WTC11 (cell line): Measurements from ENCODE around the gene MKLN1.

Source experiments
- CTCF ChIP-seq: fragments of 200-600 bp; IDR thresholded peaks from 2 replicates; pipeline ENCODE4 v1.8.0; 2022; ENCODE audit warnings: antibody characterized with exemption
- GABPB1 ChIP-seq: sonication (generic); formaldehyde crosslinking; IDR thresholded peaks from 2 replicates; pipeline ENCODE4 v1.8.1; 2023; ENCODE audit warnings: mild to moderate bottlenecking, missing genetic modification reagents
- GTF2I ChIP-seq: fragments of 250-450 bp; sonication (Bioruptor Pico); conservative IDR thresholded peaks from 2 replicates; pipeline ENCODE4 v1.4.0; 2021; ENCODE audit warnings: mild to moderate bottlenecking
- HMGXB4 ChIP-seq: sonication (generic); formaldehyde crosslinking; IDR thresholded peaks from 2 replicates; pipeline ENCODE4 v1.8.1; 2023; ENCODE audit warnings: mild to moderate bottlenecking, moderate library complexity, missing genetic modification reagents
- USF2 ChIP-seq: sonication (generic); formaldehyde crosslinking; IDR thresholded peaks from 2 replicates; pipeline ENCODE4 v1.8.1; 2023; ENCODE audit warnings: mild to moderate bottlenecking, missing genetic modification reagents, moderate library complexity
- TF ChIP-seq, protein P1 (sequence below): sonication (generic); formaldehyde crosslinking; IDR thresholded peaks from 2 replicates; pipeline ENCODE4 v1.8.1; 2023; ENCODE audit warnings: mild to moderate bottlenecking, missing genetic modification reagents, borderline replicate concordance

GRCh38 chr7:131306777-131307176 is 20.9 kb upstream of the MKLN1 start:
- TF ChIP-seq CTCF: no peak
- no peak for TF ChIP-seq HMGXB4
- no peak for TF ChIP-seq USF2
- TF ChIP-seq GABPB1 (CRISPR knock-in tag): no peak
- TF ChIP-seq, protein P1, sequence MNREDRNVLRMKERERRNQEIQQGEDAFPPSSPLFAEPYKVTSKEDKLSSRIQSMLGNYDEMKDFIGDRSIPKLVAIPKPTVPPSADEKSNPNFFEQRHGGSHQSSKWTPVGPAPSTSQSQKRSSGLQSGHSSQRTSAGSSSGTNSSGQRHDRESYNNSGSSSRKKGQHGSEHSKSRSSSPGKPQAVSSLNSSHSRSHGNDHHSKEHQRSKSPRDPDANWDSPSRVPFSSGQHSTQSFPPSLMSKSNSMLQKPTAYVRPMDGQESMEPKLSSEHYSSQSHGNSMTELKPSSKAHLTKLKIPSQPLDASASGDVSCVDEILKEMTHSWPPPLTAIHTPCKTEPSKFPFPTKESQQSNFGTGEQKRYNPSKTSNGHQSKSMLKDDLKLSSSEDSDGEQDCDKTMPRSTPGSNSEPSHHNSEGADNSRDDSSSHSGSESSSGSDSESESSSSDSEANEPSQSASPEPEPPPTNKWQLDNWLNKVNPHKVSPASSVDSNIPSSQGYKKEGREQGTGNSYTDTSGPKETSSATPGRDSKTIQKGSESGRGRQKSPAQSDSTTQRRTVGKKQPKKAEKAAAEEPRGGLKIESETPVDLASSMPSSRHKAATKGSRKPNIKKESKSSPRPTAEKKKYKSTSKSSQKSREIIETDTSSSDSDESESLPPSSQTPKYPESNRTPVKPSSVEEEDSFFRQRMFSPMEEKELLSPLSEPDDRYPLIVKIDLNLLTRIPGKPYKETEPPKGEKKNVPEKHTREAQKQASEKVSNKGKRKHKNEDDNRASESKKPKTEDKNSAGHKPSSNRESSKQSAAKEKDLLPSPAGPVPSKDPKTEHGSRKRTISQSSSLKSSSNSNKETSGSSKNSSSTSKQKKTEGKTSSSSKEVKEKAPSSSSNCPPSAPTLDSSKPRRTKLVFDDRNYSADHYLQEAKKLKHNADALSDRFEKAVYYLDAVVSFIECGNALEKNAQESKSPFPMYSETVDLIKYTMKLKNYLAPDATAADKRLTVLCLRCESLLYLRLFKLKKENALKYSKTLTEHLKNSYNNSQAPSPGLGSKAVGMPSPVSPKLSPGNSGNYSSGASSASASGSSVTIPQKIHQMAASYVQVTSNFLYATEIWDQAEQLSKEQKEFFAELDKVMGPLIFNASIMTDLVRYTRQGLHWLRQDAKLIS (CRISPR knock-in tag): no peak
- TF ChIP-seq GTF2I (CRISPR knock-in tag): no peak
